ENCODE measurements around the gene PLSCR1.
"Not testable (repeated sequence)": the region's sequence is repeated elsewhere in the genome, so short reads cannot be mapped to it uniquely, and the experiment has no call there.

PLSCR1 gene

DNA sequence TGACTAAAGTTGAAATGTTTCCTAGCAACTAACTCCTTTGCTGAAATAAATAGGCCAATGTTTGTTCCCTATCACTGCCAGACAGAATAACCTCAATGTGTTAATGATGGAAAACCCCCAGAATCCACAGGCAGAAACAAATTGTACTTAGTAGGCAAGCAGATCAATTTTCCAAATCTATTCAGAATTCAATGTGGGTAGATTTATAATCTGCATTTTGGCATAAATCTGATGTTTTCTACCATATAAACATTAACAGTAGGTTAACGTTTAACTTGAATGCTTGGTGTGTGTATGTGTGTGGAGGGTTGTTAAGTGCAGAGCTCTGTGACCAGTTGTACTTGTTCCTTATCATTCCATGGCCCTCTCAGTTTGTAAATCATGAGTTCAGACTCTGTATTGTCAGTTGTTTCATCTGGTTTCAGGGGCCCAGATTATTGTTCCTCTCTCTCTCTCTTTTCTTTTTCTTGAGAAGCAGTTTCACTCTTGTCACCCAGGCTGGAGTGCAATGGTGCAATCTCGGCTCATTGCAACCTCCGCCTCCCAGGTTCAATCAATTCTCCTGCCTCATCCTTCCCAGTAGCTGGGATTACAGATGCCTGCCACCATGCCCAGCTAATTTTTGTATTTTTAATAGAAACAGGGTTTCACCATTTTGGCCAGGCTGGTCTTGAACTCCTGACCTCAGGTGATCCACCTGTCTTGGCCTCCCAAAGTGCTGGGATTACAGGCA, 32.8 kb downstream of the PLSCR1 start:
- DNase-seq: no peak

DNA sequence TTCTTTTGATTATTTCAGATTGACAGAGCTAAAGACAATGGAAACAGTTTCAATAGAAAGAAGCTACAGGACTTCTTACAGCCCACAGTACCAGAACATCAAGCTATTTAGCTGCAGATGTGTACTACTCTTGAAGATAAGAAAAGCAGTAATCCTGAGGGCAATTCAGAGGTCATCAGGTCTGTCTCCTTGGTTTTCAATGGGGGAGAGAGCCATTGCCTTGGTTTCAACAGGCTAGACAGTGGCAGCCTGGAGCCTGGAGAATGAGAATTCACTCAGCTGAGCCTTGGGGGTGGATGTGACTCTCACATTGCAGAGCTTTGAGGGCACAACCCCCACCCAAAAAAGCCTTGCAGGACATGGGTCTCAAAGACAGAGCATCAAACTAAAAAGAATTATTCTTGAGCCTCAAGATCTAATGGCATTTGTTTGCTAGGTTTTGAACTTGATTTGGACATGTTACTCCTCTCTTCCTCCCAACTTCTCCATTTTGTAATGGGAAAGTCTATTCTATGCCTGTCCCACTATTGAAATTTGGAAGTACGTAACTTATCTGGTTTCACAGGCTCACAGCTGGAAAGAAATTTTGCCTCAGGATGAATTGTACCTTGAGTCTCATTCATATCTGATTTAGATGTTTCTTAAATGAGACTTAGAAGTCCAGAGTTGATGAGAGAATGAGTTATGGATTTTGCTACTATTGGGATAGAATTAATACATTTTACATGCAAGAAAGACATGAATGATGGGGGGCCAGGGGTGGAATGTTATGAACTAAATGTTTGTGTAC, 36.9 kb downstream of the PLSCR1 start:
- no peak for DNase-seq

DNA sequence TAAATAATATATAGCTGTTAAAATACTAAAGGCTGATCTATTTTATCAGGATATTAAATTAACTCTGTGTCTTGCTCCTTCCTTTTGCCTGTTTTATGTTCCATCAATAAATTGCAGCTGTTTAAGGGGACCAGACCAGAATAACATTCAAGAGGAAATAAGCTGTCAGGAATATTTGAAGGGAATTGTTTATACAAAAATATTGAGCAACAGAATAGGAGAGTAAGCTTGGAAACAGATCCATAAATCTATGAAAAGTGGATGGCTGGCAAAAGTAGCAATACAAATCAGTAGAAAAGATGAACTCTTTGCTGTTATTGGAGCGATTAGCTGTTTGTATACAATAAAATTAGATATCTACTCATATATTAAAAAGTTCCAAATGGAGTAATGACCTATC, 38.9 kb downstream of the PLSCR1 start:
- no peak for DNase-seq

DNA sequence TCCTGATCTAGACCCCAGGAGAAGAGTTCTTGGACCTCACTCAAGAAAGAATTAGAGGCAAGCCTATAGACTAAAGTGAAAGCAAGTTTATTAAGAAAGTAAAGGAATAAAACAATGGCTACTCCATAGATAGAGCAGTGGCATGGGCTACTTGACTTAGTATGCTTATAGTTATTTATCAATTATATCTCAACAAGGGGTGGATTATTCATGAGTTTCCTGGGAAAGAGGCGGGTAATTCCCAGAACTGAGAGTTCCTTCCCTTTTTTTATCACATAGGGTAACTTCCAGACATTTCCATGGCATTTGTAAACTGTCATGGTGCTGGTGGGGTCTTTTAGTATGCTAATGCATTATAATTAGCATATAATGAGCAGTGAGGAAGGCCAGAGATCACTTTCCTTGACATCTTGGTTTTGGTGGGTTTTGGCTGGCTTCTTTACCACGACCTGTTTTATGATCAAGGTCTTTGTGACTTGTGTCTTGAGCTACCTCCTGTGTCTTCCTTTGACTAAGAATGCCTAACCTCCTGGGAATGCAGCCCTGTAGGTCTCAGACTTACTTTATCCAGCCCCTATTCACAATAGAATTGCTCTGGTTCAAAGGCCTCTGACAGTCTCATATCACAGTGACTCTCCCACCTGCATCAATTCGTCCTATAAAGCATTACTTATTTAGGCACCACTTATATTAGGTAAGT, 39.8 kb downstream of the PLSCR1 start:
- peak; percentile 17 for DNase-seq

DNA sequence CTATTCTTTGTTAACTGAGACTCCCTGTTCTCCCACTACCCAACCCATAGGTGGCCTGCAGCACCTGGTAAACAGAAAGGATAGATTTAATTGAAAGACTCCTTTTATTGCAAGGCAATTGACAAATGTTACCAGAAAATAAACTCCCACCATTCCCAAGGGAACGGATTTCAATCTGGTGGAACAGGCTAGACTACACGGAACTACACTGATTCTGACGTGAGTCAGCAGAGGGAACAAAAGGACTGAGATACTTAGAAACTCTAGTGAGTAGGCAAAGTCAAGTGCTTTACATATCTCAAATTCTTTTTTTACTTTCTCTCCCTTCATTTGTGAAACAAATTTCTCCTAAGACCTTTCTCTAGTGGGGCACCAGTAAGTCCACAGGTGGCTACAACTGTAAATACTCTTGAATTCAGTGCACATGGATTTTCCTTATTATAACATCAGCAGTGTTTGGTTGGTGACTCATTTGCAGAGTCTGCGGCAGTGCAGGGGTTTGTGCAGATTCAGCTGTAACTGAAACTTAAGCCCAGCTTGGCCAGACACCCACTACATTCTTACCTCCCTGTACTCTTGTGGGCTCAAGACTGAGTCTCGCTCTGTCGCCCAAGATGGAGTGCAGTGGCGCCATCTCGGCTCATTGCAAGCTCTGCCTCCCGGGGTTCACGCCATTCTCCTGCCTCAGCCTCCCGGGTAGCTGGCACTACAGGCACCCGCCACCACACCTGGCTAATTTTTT, 40.8 kb downstream of the PLSCR1 start:
- DNase-seq: peak; percentile 89

DNA sequence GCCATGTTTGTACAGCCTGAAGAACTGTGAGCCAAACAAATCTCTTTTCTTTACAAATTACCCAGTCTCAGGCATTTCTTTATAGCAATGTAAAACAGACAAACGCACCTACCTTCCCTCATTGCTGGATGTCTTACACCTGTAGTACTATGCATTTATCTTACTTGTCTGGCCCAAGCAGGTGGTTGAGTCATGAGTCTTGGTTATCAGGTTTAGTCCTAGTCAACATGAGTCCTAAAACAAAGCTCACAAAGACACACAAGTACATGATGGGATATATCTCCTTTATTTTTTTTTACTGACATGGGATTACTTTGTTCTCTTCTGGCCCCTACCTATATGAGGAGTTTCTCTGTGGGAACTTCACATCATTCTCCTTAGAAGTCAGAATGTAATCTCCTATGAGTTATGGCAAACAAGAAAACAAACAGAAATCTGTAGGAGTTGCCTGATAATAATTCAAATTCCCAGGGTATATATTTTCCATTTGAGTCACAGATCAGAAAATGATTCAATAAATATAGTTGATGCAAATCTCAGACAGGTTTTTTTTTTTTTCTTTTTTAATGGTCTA, 41.4 kb downstream of the PLSCR1 start:
- DNase-seq: no peak

DNA sequence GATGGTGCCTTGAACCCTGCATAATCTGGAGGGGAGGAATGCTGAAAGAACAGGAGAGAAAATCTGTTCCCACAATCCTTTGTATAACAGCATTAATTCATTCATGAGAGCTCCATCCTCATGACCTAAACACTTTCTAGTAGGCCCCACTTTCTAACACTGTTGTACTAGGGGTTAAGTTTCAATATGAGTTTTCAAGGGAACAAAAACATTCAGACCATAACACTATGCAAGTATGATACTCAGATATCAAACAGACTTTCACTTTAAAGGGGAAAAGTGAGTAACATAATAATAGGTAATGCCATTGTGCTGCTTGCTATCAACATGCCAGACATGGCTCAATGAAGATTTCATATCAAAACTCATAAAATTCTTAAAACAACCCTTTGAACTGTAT, 42.7 kb downstream of the PLSCR1 start:
- DNase-seq: no peak

DNA sequence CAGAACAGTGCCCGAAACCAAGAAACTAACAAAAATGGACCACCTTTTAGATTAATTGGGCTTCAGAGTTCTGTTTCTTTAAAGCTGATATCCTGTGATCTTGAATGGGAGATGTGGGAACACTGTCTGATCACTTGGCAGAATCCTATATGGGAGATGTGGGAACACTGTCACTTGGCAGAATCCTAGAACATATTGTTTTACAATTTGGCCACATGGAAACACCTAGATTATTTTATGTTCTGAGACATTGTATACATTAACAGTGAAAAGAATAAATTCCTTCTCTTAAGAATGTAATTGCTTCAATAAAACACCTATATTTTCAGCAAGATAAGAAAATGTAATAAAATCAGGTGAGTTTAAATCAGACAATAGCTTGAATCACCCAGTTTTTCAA, 44.7 kb downstream of the PLSCR1 start:
- DNase-seq: no peak

DNA sequence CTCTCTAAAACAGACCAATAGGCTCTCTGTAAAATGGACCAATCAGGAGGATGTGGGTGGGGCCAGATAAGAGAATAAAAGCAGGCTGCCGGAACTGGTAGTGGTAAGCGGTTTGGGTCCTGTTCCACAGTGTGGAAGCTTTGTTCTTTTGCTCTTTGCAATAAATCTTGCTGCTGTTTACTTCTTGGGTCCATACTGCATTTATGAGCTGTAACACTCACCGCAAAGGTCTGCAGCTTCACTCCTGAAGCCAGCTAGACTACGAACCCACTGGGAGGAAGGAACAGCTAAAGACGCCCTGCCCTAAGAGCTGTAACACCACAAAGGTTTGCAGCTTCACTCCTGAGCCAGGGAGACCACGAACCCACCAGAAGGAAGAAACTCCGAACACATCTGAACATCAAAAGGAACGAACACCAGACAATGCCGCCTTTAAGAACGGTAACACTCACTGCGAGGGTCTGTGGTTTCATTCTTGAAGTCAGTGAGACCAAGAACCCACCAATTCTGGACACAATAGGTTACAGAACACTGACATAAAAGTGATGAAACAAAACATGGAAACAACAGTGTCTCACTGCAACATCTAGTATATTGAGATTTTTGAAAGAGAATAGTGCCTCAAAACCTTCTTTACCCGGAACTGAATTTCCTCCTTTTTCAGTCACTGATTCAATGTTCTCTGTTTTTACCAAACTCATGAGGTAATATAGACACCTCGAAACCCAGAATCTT, 46.2 kb downstream of the PLSCR1 start:
- DNase-seq: no peak

DNA sequence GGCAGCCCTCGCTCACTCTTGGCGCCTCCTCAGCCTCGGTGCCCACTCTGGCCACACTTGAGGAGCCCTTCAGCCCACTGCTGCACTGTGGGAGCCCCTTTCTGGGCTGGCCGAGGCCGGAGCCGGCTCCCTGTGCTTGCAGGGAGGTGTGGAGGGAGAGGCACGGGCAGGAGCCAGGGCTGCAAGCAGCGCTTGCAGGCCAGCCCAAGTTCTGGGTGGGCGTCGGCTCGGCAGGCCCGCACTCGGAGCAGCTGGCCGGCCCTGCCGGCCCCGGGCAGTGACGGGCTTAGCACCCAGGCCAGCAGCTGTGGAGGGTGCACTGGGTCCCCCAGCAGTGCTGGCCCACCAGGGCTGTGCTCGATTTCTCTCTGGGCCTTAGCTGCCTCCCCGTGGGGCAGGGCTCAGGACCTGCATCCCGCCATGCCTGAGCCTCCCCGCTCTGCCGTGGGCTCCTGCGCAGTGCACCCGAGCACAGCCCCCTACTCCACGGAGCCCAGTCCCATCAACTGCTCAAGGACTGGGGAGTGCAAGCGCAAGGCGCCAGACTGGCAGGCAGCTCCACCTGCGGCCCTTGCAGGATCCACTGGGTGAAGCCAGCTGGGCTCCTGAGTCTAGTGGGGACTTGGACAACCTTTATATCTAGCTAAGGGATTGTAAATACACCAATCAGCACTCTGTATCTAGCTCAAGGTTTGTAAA, 47.1 kb downstream of the PLSCR1 start:
- not testable (repeated sequence) for DNase-seq

DNA sequence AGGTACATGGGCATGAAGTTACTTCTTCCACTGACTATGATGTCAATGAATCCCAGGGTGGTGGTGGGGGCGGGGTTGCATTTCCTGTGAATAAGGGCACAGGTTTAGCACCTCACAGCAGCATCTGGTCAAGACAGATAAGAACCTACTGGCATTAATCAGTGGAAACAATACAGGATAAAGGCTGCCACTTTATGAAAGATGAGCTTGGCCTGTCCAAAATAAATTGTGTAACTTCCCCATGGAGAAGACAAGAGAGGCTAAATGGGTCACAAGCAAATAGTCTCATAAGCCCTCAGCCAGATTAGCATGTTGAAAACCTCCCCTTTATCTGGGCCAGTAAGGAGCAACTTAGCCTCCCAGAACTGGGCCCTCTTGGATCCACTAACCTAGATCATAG, 47.7 kb downstream of the PLSCR1 start:
- no peak for DNase-seq

DNA sequence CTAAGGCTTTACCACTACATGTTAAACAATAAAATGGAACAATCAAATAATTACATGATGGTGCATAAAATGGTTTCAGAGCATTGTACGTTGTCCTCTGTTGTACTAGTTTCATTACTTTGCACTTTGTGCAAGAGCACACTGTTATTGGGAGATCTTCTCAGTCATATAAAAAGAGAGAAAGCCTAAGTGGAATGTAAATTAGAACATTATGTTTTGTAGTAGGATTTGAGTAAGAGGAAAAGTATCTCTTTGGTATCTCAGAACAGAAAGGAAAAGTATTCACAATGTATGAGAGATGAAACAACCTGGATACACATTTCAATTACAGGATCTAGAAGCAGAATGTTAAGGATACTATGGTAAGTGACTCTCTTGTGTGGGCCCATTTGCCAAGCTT, 48.2 kb downstream of the PLSCR1 start:
- no peak for DNase-seq

DNA sequence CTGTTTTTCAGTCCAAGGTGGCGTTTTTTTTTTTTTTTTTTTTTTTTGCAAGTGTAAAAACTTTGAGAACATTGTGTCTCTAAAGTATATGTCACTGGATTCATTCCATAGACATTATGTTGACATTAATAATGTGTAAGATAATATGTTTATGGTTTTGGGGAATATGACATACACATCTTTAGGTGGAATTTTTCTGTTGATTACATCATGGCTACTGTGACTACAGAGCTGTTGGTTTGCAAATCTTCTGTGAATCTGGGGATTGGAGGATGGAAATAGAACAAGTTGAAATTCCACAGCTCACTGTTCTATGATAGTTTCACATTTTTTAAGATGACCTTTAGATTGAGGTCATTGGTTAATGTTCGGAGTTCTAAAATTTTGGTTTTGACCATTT, 50.6 kb downstream of the PLSCR1 start:
- DNase-seq: no peak

DNA sequence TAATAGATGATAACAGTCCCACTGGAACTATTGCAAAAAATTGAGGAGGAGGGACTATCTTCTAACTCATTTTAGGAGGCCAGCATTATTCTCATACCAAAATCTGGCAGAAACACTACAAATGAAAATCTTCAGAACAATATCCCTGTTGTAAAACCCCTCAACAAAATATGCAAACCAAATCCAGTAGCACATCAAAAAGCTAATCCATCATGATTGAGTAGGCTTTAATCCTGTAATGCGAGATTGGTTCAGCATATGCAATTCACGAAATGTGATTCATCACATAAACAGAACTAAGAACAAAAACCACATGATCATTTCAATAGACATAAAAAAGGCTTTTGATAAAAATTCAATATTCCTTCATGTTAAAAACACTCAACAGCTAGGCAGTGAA, 51.2 kb downstream of the PLSCR1 start:
- no peak for DNase-seq

DNA sequence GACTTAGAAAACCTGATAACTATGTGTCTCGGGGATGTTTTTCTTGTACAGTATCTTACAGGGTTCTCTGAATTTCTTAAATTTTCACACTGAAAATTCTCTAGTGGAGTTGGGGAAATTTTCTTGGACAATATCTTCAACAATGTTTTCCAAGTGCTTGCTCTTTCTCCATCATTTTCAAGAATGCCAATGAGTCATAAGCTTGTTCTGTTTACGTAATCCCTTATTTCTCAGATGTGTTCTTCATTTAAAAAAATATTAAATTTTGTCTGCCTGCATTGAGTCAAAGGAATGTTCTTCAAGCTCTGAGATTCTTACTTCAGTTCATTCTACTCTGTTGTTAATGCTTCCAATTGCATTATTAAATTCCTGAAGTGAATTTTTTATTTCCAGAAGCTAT, 53.1 kb downstream of the PLSCR1 start:
- peak; percentile 34 for DNase-seq

DNA sequence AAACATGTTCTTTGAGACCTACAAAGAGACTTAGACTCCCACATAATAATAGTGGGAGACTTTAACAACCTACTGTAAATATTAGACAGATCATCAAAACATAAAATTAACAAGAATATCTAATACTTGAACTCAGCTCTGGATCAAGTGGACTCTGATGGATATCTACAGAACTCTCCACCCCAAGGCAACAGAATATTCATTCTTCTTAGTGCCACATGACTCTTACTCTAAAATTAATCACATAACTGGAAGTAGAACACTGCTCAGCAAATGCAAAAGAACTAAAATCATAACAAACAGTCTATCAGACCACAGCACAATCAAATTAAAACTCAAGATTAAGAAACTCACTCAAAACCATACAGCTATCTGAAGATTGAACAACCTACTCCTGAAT, 59.1 kb downstream of the PLSCR1 start:
- DNase-seq: no peak

DNA sequence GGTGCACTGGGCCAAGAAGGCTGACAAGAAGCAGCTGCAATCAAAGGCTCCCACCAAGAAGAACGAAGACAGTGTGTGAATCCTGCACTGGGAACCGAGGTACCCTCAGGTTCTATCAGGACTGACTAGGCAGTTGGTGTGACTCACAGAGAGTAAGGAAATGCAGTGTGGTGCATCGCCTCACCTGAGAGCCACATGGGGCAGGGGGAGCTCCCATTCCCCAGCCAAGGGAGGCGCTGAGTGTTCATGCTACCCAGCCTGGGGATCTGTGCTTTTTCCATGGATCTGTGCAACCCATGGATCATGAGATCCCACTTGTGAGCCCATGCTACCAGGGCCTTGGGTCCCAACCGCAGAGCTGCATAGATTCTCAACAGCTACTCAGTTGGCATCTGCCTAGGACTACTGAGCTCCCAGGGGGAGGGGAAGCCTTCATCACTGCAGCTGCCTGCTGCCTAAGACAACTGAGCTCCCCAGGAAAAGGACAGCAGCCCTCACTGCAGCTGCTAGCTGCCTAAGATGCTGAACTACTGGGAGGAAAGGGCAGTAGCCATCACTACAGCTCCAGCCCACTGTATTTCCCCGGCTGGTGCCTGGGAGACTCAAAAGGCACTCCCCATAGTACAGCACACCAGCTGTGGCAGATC, 68.2 kb downstream of the PLSCR1 start:
- no peak for DNase-seq

DNA sequence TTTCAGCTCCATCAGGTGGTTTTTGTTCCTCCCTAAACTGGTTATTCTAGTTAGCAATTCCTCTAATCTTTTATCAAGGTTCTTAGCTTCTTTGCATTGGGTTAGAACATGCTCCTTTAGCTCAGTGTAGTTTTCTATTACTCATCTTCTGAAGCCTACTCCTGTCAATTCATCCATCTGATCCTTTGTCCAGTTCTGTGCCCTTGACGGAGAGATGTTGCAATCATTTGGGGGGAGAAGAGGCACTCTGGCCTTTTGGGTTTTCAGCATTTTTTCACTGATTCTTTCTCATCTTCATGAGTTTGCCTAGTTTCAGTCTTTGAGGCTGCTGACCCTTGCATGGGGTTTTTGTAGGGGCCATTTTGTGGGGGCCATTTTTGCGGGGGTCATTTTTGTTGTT, 69.4 kb downstream of the PLSCR1 start:
- DNase-seq: not testable (repeated sequence)

DNA sequence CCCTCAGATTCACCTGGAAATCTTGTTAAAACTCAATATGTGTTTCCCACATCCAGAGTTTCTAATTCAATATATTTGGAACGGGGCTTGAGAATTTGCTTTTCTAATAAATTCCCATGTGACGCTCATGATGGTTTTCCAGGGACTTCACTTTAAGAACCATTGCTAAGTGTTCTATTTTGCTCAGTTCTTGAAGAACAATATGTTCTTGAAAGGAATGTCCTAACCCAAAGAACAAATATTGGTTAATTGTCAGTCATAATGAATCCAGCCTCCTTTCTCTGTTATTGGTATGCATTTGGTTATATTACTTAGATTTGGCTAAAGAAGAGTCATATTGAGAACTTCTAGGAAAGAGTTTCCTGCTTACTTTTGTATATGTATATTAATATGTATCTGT, 70.7 kb downstream of the PLSCR1 start:
- DNase-seq: no peak

DNA sequence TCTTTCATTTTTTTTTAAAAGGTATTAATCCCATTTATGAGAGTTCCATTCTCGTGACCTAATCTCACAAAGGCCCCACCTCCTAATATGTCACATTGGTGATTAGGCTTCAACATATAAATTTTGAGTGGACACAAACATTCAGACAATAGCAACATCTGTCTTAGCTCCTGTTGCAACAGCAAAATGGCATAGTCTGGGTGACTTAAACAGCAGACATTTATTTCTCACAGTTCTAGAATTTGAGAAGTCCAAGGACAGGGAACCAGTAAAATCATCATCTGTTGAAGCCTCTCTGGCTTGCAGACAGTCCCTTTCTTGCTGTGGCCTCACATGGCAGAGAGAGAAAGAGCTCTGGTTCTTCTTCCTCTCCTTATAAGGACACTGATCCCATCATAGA, 71.8 kb downstream of the PLSCR1 start:
- DNase-seq: no peak

DNA sequence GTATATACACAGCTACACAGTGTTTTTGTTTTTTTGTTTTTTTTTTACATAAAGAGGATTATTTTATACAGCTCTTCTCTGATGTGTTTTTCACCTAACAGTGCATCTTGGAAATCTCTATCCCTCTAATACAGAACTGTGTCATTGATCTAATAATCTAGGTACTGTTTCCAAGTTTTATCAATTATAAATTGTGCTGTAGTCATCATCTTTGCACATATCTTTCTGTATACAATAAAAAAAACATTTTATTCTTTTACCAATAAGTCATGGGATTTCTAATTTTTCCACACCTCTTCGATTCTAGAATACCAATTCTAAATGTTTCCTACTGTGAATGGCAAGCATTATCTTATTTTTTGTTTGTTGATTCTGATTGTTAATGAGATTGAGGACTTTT, 73.4 kb downstream of the PLSCR1 start:
- DNase-seq: no peak
